Chondrocyte (in vitro differentiated cells): ENCODE measurements around the gene STK24. TPM values are rescaled to one million over a fixed set of nuclear protein-coding genes. Genes with fewer than 3 reads are reported as not detected.

ENCODE experiments used
- DNase-seq: peaks from one replicate; pipeline ENCODE4 v3.0.0; 2021; ENCODE audit warnings: mixed read lengths, low spot score
- H3K27ac Mint-ChIP-seq: one replicate; pipeline ENCODE4 v1.8.0; 2021; ENCODE audit warnings: mild to moderate bottlenecking, moderate library complexity, mixed read lengths; ENCODE audit not compliant: unreplicated experiment
- H3K27me3 Mint-ChIP-seq: 2 replicates; pipeline ENCODE4 v1.8.0; 2021; ENCODE audit warnings: low read depth, mixed read lengths
- H3K36me3 Mint-ChIP-seq: 2 replicates; pipeline ENCODE4 v1.8.0; 2021; ENCODE audit warnings: low read depth, mixed read lengths
- H3K4me1 Mint-ChIP-seq: 2 replicates; pipeline ENCODE4 v1.8.0; 2021; ENCODE audit warnings: low read depth, mild to moderate bottlenecking, mixed read lengths
- H3K4me3 Mint-ChIP-seq: one replicate; pipeline ENCODE4 v1.8.0; 2021; ENCODE audit warnings: mild to moderate bottlenecking, moderate library complexity, mixed read lengths; ENCODE audit not compliant: unreplicated experiment
- H3K9me3 Mint-ChIP-seq: 2 replicates; pipeline ENCODE4 v1.8.0; 2021; ENCODE audit warnings: low read depth, mixed read lengths
- CTCF ChIP-seq: fragments of 200-600 bp; sonication (generic); IDR thresholded peaks from 2 replicates; pipeline ENCODE4 v1.5.0; 2021; ENCODE audit warnings: antibody characterized with exemption, mild to moderate bottlenecking, moderate library complexity
- total RNA-seq: library from RNA; stranded (reverse); gene quantifications from 3 replicates; pipeline ENCODE4 v1.2.1, GENCODE V29; 2021

STK24 gene
- total RNA-seq, 1 donor from 2014 or later: 100 TPM

DNA sequence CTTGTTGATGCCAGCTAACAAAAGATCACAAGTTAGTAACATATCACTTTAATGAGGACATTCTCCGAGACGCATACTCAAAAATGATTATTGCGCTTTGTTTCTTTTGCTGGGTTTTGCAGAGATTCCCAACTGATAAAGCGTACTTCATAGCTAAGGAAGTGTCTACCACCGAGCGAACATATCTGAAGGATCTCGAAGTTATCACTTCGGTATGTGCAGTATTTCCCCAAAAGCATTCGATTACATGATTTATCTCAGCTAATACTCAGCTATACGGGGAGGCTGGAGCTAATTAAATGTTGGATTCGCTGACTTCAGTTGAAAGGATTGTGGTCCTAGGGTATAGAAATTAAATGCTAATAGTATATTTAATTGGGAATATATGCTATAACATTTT is 166.3 kb downstream of the STK24 start:
- Mint-ChIP-seq H3K27me3 (no peaks in the 10 kb centered on the region), H3K4me1 (no peaks in the 10 kb centered on the region), H3K36me3 (peaks cover 44% of the 10 kb centered on the region), H3K9me3 (no peaks in the 10 kb centered on the region), H3K4me3 (no peak overlapping the region), H3K27ac (no peak overlapping the region)
- TF ChIP-seq CTCF: no peak
- no peak for DNase-seq

GRCh38 chr13:98409281-98409680 is 167.6 kb downstream of the STK24 start:
- Mint-ChIP-seq H3K27ac (no peak overlapping the region), H3K9me3 (no peaks in the 10 kb centered on the region), H3K36me3 (peaks cover 30% of the 10 kb centered on the region), H3K27me3 (no peaks in the 10 kb centered on the region), H3K4me1 (peaks cover 4% of the 10 kb centered on the region), H3K4me3 (no peak overlapping the region)
- DNase-seq: no peak
- TF ChIP-seq CTCF: no peak

GRCh38 chr13:98407575-98407974 is 169.3 kb downstream of the STK24 start:
- no peaks in the 10 kb centered on the region for H3K9me3 Mint-ChIP-seq

GRCh38 chr13:98406971-98407370 is 169.9 kb downstream of the STK24 start:
- TF ChIP-seq CTCF: no peak
- Mint-ChIP-seq H3K4me3 (no peak overlapping the region), H3K27ac (no peak overlapping the region), H3K27me3 (no peaks in the 10 kb centered on the region), H3K4me1 (peaks cover 4% of the 10 kb centered on the region), H3K9me3 (no peaks in the 10 kb centered on the region), H3K36me3 (peaks cover 23% of the 10 kb centered on the region)
- DNase-seq: no peak

More at GRCh38 chr13:98407575-98407974, 169.3 kb downstream of the STK24 start:
- Mint-ChIP-seq H3K27ac (no peak overlapping the region), H3K27me3 (no peaks in the 10 kb centered on the region), H3K36me3 (peaks cover 24% of the 10 kb centered on the region), H3K4me3 (no peak overlapping the region), H3K4me1 (peaks cover 4% of the 10 kb centered on the region)
- TF ChIP-seq CTCF: no peak
- DNase-seq: no peak

GRCh38 chr13:98406427-98406826 is 170.5 kb downstream of the STK24 start:
- no peak for TF ChIP-seq CTCF
- H3K36me3 Mint-ChIP-seq: peaks cover 21% of the 10 kb centered on the region
- DNase-seq: no peak
- no peak overlapping the region for H3K4me3 Mint-ChIP-seq
- H3K27ac Mint-ChIP-seq: no peak overlapping the region
- no peaks in the 10 kb centered on the region for H3K9me3 Mint-ChIP-seq
- no peaks in the 10 kb centered on the region for H3K27me3 Mint-ChIP-seq
- peaks cover 4% of the 10 kb centered on the region for H3K4me1 Mint-ChIP-seq
